HEK293 (cell line): ENCODE data around the gene KYAT1.

ENCODE experiments used
- GLIS1 ChIP-seq: fragments of 450-650 bp; formaldehyde crosslinking; IDR thresholded peaks from 2 replicates; pipeline ENCODE4 v1.5.1; 2016; ENCODE audit warnings: missing biosample characterization, missing genetic modification characterization
- HOXD13 ChIP-seq: sonication (generic); formaldehyde crosslinking; IDR thresholded peaks from 2 replicates; pipeline ENCODE4 v1.8.0; 2022; ENCODE audit warnings: missing genetic modification reagents, borderline replicate concordance
- OVOL3 ChIP-seq: fragments of 450-650 bp; formaldehyde crosslinking; IDR thresholded peaks from 2 replicates; pipeline ENCODE4 v1.5.1; 2016; ENCODE audit warnings: missing biosample characterization, missing genetic modification characterization
- PRDM2 ChIP-seq: fragments of 450-650 bp; formaldehyde crosslinking; IDR thresholded peaks from 2 replicates; pipeline ENCODE4 v1.5.1; 2016; ENCODE audit warnings: missing biosample characterization, missing genetic modification characterization, borderline replicate concordance
- TRIM28 ChIP-seq: IDR thresholded peaks from 2 replicates; pipeline ENCODE4 v1.6.1; 2011; ENCODE audit warnings: low read length, control low read depth, borderline replicate concordance
- WT1 ChIP-seq: fragments of 450-650 bp; formaldehyde crosslinking; IDR thresholded peaks from 2 replicates; pipeline ENCODE4 v1.5.1; 2016; ENCODE audit warnings: missing biosample characterization, missing genetic modification characterization
- ZBTB1 ChIP-seq: fragments of 450-650 bp; formaldehyde crosslinking; IDR thresholded peaks from 2 replicates; pipeline ENCODE4 v1.5.1; 2016; ENCODE audit warnings: missing biosample characterization, missing genetic modification characterization
- ZBTB49 ChIP-seq: fragments of 450-650 bp; formaldehyde crosslinking; IDR thresholded peaks from 2 replicates; pipeline ENCODE4 v1.5.1; 2016; ENCODE audit warnings: missing biosample characterization, missing genetic modification characterization, low read depth
- ZBTB7A ChIP-seq: fragments of 450-650 bp; formaldehyde crosslinking; IDR thresholded peaks from 2 replicates; pipeline ENCODE4 v1.5.1; 2016; ENCODE audit warnings: low read depth, missing biosample characterization, missing genetic modification characterization
- ZBTB8A ChIP-seq: fragments of 450-650 bp; formaldehyde crosslinking; IDR thresholded peaks from 2 replicates; pipeline ENCODE4 v1.5.1; 2016; ENCODE audit warnings: missing biosample characterization, missing genetic modification characterization
- ZNF335 ChIP-seq: fragments of 450-650 bp; formaldehyde crosslinking; conservative IDR thresholded peaks from 2 replicates; pipeline ENCODE4 v1.5.1; 2016; ENCODE audit warnings: missing biosample characterization, missing genetic modification characterization
- ZNF449 ChIP-seq: fragments of 450-650 bp; formaldehyde crosslinking; IDR thresholded peaks from 2 replicates; pipeline ENCODE4 v1.5.1; 2017; ENCODE audit warnings: missing biosample characterization, mild to moderate bottlenecking, missing genetic modification characterization, moderate library complexity
- ZNF600 ChIP-seq: fragments of 450-650 bp; formaldehyde crosslinking; IDR thresholded peaks from 2 replicates; pipeline ENCODE4 v1.5.1; 2016; ENCODE audit warnings: missing biosample characterization, missing genetic modification characterization
- ZNF639 ChIP-seq: fragments of 450-650 bp; formaldehyde crosslinking; IDR thresholded peaks from 2 replicates; pipeline ENCODE4 v1.5.1; 2016; ENCODE audit warnings: missing biosample characterization, missing genetic modification characterization
- ZNF776 ChIP-seq: fragments of 450-650 bp; formaldehyde crosslinking; IDR thresholded peaks from 2 replicates; pipeline ENCODE4 v1.5.0; 2017; ENCODE audit warnings: missing biosample characterization, missing genetic modification characterization, borderline replicate concordance
- ZNF843 ChIP-seq: fragments of 450-650 bp; formaldehyde crosslinking; IDR thresholded peaks from 2 replicates; pipeline ENCODE4 v1.5.1; 2016; ENCODE audit warnings: missing biosample characterization, missing genetic modification characterization
- TF ChIP-seq, protein P1 (sequence below): fragments of 450-650 bp; formaldehyde crosslinking; IDR thresholded peaks from 2 replicates; pipeline ENCODE4 v1.5.1; 2016; ENCODE audit warnings: missing biosample characterization, missing genetic modification characterization
- TF ChIP-seq, protein P2 (sequence below): fragments of 450-650 bp; formaldehyde crosslinking; IDR thresholded peaks from 2 replicates; pipeline ENCODE4 v1.5.1; 2016; ENCODE audit warnings: missing biosample characterization, missing genetic modification characterization
- TF ChIP-seq, protein P3 (sequence below): fragments of 450-650 bp; formaldehyde crosslinking; IDR thresholded peaks from 2 replicates; pipeline ENCODE4 v1.5.1; 2016; ENCODE audit warnings: missing biosample characterization, missing genetic modification characterization, low read depth

Gene KYAT1

GRCh38 chr9:128818839-128819715, 62.7 kb downstream of the KYAT1 start (continued):
- TF ChIP-seq PRDM2 (tag by site-specific recombination) (no peak), HOXD13 (CRISPR knock-in tag) (no peak), WT1 (tag by site-specific recombination) (no peak), GLIS1 (tag by site-specific recombination) (peak; percentile 50; the same call in 1 of the 2 replicates), ZNF600 (tag by site-specific recombination) (0 out of 2 replicates have a peak, but pooled peaks have one; percentile 33), ZNF776 (no peak), ZBTB1 (tag by site-specific recombination) (no peak), TRIM28 (no peak), OVOL3 (tag by site-specific recombination) (no peak), ZNF843 (tag by site-specific recombination) (no peak), ZBTB7A (tag by site-specific recombination) (no peak; the same call in 1 of the 2 replicates), ZNF639 (tag by site-specific recombination) (no peak), ZNF449 (tag by site-specific recombination) (0 out of 2 replicates have a peak, but pooled peaks have one; percentile 11), ZBTB8A (0 out of 2 replicates have a peak, but pooled peaks have one; percentile 20), ZBTB49 (tag by site-specific recombination) (no peak), ZNF335 (tag by site-specific recombination) (no peak)
- TF ChIP-seq, protein P1, sequence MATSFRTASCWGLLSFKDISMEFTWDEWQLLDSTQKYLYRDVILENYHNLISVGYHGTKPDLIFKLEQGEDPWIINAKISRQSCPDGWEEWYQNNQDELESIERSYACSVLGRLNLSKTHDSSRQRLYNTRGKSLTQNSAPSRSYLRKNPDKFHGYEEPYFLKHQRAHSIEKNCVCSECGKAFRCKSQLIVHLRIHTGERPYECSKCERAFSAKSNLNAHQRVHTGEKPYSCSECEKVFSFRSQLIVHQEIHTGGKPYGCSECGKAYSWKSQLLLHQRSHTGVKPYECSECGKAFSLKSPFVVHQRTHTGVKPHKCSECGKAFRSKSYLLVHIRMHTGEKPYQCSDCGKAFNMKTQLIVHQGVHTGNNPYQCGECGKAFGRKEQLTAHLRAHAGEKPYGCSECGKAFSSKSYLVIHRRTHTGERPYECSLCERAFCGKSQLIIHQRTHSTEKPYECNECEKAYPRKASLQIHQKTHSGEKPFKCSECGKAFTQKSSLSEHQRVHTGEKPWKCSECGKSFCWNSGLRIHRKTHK (tag by site-specific recombination): no peak
- TF ChIP-seq, protein P2, sequence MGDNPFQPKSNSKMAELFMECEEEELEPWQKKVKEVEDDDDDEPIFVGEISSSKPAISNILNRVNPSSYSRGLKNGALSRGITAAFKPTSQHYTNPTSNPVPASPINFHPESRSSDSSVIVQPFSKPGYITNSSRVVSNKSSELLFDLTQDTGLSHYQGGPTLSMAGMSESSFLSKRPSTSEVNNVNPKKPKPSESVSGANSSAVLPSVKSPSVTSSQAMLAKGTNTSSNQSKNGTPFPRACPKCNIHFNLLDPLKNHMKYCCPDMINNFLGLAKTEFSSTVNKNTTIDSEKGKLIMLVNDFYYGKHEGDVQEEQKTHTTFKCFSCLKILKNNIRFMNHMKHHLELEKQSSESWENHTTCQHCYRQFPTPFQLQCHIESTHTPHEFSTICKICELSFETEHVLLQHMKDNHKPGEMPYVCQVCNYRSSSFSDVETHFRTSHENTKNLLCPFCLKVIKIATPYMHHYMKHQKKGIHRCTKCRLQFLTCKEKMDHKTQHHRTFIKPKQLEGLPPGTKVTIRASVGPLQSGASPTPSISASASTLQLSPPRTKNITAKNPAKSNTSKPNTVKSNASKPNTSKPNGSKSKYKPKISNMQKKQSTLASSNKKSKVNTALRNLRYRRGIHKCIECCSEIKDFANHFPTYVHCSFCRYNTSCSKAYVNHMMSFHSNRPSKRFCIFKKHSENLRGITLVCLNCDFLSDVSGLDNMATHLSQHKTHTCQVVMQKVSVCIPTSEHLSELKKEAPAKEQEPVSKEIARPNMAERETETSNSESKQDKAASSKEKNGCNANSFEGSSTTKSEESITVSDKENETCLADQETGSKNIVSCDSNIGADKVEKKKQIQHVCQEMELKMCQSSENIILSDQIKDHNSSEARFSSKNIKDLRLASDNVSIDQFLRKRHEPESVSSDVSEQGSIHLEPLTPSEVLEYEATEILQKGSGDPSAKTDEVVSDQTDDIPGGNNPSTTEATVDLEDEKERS (tag by site-specific recombination): no peak
- TF ChIP-seq, protein P3, sequence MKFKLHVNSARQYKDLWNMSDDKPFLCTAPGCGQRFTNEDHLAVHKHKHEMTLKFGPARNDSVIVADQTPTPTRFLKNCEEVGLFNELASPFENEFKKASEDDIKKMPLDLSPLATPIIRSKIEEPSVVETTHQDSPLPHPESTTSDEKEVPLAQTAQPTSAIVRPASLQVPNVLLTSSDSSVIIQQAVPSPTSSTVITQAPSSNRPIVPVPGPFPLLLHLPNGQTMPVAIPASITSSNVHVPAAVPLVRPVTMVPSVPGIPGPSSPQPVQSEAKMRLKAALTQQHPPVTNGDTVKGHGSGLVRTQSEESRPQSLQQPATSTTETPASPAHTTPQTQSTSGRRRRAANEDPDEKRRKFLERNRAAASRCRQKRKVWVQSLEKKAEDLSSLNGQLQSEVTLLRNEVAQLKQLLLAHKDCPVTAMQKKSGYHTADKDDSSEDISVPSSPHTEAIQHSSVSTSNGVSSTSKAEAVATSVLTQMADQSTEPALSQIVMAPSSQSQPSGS: no peak
